ENCODE results near the gene DTX2.
"Not testable (repeated sequence)": the region's sequence is repeated elsewhere in the genome, so short reads cannot be mapped to it uniquely, and the experiment has no call there.

DTX2 gene

GRCh38 chr7:76512941-76513816 is 51.7 kb downstream of the DTX2 start:
- DNase-seq (ENCODE audit: low read depth), result no peak

DNA sequence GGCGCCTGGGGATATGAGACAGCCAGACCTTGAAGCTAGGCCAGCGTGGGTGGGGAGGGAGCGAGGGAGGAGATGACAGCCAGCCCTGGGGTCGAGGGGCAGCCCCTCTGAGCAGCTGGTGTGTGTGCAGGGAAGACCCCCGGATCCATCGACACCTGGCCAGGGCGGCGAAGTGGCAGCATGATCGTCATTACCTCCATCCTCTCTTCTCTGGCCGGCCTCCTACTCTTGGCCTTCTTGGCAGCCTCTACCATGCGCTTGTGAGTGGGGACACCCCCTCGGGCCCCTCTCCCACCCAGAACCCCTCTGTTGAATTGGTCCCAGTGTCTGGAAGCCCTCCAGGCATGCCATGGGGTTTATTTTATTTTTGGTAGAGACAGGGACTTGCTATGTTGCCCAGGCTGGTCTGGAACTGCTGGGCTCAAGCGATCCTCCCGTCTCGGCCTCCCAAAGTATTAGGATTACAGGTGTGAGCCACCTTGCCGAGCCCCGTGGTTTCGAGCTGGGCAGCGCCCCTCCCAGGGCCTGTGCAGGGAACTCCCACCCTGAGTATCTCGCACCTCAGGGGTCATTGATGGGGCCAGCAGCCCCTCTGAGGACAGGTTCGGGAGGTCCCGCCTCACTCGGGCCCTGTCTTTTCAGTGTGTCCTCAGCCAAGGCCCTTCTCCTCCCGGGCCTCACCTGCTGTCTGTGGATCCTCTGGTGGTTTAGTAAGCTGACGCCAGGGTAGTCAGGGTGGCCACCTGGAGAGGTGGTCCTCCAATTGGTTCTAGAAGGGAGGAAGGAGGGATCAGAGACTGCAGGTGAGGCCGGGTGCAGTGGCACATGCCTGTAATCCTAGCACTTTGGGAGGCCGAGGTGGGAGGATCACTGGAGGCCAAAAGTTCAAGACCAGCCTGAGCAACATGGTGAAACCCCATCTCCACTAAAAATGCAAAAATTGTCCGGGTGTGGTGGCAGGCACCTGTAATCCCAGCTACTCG is 52.6 kb downstream of the DTX2 start:
- DNase-seq (ENCODE audit: low read depth), result no peak

DNA sequence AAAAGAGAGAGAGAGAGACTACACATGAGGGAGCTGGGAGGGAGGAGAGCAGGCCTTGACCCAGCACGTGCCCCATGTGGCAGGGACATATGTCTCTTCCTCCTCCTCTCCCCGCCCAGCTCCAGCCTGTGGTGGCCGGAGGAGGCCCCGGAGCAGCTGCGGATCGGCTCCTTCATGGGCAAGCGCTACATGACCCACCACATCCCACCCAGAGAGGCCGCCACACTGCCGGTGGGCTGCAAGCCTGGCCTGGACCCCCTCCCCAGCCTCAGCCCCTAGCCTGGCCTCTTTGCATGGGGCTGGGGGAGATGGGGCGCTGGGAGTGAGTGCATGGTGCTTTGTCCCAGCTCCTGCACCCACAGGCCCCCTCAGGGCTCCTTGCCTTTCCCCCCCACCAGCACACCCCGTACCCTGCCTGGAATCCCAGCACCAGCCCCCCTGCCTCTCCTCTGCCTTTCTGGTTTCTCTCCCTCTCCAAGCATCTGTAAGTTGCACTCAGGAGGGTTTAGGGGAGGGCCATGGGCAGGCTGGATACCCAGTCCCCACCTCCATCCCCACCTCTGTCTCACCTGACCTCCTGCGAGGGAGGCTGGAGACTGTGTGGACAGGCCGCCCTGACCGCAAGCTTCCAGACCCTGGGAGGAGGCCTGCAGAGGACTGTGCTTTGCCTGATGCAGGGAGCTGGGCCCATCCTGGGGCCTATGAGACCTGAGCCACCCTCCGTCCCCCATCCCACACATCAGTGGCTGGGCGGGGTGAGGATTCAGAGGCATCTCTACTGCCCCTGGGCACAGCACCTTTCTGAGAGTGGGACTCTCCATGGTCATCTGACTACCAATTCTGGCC is 53.6 kb downstream of the DTX2 start:
- DNase-seq (ENCODE audit: low read depth), result no peak

DNA sequence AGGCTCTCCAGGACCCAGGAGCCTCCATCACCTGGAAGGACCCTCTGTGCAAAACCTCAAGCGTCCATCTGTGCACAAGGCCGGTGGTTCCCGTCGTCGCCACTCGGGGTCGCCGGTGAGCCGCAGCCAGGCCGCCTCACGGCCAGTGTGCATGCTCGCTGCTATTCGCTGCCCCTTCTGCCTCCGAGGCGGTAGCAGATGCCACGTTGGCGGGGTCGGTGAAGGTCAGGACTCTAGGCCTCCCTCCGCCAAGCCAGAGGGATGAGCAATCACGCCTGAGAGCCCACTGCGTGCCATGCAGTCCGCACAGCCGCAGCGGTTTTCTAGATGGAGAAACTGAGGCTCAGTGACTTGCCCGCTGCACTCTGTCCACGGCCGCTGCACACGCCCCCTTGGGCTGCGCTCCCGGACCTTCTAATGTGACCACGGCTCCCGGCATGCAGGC is 54.5 kb downstream of the DTX2 start:
- no peak for DNase-seq (ENCODE audit: low read depth)

GRCh38 chr7:76516932-76517331 is 55.4 kb downstream of the DTX2 start:
- DNase-seq (ENCODE audit: low read depth), result not testable (repeated sequence)

- not testable (repeated sequence) for DNase-seq (ENCODE audit: low read depth)
Observed at GRCh38 chr7:76526183-76526582, 64.7 kb downstream of the DTX2 start.

DNA sequence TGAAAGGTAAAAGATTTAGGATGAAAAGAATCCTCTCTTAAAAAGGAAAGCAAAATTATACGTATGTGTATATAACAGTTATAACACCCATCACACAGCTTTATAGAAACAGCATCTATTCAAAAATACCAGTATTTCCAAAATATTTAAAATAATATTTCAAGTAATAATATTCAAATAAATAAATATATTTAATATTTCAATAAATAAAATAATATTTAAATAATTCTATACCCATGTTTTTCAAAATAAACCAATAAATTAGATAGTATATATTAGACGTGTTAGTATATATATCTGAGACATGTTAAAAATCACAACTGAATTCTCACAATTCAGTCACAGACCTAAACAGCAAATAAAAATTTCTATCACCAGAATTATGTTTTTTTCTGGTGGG is 70.1 kb downstream of the DTX2 start:
- not testable (repeated sequence) for DNase-seq (ENCODE audit: low read depth)

DNA sequence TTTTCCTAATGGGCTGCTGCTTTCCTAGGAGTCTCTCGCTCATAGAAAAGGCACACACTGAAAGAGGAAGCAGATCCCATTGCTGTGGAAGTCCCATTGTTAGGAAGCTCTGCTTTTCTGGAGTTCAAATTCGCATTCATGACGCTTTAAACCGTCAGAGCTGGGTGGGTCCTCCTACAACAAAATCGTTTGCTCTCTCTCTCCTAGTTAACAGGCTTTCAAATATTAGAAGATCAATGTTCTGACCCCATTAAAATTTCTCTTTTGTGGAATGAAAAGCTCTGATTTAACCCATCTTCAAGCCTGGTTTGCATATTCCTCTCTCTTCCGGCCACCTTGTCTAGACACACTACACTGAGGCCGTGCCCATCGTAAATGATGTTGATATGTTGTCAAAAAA is 81.7 kb downstream of the DTX2 start, which contains the start of gene SPDYE16:
Gene SPDYE16, minus strand, starts transcription at position 101 of the 400 bp plus-strand sequence. CDS start 1,838 bp downstream, outside the sequence.
- not testable (repeated sequence) for DNase-seq (ENCODE audit: low read depth)

- peak; percentile 58 for DNase-seq (ENCODE audit: low read depth)
Observed at GRCh38 chr7:76549025-76549854, 87.7 kb downstream of the DTX2 start.

DNA sequence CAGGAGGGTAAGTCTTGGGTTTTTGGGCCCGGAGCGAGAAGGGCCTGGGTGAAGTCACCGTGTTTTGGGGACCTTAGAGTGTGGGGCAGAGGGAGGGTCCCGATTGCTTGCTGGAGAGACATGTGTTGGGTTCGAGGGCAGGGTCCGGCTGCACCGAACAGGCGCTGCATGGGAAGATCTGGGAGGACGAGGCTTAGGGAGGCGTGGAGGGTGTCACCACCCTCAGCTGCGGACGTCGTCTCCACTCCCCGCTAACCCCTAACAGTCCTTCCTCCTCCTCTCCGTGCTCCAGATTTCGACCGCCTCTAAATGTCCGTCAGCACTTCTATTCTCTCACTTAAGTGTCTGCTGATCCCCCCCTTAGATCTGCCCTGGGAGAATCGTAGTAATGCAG is 88.3 kb downstream of the DTX2 start:
- DNase-seq (ENCODE audit: low read depth), result not testable (repeated sequence)

DNA sequence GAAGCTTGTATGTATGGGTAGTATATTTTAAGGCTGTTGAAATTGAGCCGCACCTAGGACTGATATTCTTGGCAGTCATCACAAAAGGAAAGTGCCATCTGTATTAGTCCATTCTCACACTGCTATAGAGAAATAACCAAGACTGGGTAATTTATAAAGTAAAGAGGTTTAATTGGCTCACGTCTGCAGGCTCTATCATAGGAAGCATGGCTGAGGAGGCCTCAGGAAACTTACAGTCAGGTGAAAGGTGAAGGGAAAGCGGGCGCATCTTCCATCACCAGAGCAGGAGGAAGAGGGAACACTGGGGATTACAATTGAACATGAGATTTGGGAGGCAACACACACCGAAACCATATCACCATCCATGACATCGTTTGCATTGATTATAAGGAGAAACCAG is 90.5 kb downstream of the DTX2 start:
- DNase-seq (ENCODE audit: low read depth), result not testable (repeated sequence)
